ENCODE data around the gene ZBP1.
A peak's percentile ranks its signal among the peaks of the same experiment; 100 is the strongest.

The ZBP1 gene, protein sequence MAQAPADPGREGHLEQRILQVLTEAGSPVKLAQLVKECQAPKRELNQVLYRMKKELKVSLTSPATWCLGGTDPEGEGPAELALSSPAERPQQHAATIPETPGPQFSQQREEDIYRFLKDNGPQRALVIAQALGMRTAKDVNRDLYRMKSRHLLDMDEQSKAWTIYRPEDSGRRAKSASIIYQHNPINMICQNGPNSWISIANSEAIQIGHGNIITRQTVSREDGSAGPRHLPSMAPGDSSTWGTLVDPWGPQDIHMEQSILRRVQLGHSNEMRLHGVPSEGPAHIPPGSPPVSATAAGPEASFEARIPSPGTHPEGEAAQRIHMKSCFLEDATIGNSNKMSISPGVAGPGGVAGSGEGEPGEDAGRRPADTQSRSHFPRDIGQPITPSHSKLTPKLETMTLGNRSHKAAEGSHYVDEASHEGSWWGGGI

GRCh38 chr20:57620274-57620990 lies at the start of gene ZBP1:
ZBP1 (minus strand) TSS chr20:57620426; CDS start chr20:57620295, 131 bp downstream.
- peak; percentile 18 for FAIRE-seq

DNA sequence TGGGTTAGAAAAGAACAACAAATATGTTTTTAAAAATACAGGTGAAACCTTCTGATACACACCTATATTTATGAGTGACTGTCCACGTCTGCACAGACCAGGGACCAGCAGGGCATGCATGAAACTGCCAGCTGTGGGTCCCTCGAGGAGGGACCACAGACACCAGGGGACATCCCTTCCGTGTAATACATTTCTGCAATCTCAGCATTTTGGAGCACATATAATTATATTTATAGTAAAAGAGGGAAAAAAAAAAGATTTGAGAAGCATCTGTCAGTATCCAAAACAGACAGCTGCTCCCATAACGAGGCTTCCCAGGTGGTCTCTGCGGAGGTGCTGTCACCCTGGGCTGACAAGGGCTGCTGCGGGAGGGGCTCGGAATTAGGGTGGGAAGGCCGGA lies 49.4 kb upstream of the ZBP1 start:
- FAIRE-seq, result no peak

DNA sequence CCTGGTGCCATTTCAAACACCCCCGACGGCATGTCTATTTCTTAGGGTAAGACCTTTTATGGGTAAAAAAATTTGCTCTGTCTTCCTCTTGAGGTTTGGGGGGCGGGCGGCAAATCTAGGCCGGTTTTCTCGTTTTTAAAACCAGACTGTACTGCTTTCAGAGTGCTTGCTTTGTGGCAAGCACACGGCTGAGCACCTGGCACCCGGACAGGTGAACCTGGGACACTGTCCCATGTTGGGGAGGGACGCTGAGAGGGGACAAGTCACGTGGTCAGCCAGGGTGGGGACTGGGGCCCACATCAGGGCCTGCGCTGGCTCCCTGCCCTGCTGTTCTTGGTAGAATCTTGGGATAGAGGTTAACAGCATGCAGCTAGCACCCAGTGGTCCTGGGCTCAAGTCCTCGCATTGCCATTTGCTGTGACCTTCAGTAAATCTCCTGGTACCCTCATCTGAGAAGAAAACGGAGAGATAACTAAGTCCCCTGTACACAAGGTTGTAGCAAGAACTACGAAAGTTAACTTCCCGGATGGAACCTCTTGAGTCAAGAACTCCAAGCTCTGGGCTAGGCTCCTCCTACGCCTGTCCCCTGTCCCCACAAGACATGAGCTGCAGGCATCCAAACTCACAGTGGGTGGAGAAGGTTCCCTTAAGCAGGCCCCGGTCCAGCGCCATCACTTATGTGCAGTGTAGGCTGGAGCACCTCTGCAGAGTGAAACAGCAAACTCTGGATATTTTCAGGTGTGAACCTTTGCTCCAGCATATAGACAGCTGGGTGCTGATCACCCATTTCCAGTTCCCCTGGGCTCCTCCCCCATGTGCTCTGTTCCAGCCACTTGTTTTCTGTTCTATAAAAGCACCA lies 47.9 kb upstream of the ZBP1 start:
- no peak for FAIRE-seq

DNA sequence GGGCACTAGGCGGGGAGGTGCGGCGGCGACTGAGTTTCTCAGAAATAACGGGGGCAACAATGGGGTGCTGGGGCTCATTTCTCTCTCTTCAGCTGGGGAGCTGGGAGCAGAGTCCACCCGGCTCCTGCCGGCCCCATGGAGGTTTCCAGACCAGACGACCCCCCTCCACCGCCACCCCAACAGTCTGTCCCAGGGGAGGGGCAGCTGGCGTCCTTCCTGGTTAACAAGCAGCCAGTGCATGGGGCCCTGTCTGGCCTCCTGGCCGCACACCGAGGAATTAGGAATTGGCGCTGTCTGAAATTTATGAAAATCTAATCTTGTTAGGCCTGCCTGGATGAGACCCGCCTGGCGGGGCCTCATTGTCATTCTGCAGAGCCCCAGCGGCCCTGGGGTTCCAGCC lies 47.2 kb upstream of the ZBP1 start:
- FAIRE-seq, result no peak

GRCh38 chr20:57666834-57667157 lies 46.6 kb upstream of the ZBP1 start:
- no peak for FAIRE-seq

GRCh38 chr20:57666106-57666833 lies 46.0 kb upstream of the ZBP1 start:
- FAIRE-seq, result no peak

GRCh38 chr20:57665589-57665971 lies 45.4 kb upstream of the ZBP1 start:
- no peak for FAIRE-seq

DNA sequence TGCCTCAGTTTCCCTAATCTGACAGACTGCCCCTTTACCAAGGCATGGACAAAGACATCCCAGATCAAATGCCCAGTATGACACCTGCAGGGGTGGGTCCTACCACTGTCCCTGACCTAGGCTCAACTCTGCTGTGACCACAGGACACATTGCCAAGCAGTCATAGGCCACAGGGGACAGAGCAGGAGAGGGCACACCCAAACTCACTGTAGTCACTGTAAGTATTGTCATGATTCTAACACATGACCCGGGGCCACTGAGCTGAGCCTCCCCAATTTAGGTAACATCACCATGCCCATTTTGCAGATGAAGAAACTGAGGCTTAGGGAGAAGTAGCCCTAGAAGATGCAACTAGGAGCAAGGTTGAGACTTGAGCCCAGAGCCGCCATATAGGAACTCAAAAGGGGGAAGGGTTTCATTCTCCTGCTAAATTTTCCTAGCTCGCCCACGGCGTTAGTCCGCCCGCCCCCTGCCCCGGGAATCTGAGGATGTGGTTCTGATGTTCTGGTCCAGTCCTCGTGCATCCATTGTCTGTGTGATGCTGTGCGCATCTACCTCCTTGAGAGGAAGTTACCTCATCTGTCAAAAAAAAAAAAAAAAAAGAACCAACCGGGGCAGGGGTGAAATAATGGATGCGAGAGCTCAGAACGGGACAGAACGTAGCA lies 44.8 kb upstream of the ZBP1 start:
- no peak for FAIRE-seq

DNA sequence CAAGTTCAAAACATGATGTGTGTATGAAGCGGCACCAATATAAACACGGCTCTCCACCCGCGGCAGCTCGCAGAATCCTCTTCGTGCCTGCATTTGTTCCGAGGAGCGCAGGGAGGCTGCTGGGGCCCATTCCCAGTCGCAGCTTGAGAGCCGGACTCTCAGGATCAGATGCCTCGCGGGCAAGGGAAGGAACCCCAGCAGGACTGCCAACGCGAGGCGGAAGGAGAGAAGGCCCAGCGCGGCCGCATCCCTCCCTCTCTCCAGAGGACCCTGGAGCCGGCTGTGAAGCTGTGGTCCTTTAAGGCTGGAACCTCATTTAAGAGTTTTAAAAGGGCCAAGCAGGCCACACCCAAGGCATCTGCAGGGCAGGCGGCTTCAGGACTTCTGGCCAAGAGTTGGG lies 44.2 kb upstream of the ZBP1 start:
- no peak for FAIRE-seq

DNA sequence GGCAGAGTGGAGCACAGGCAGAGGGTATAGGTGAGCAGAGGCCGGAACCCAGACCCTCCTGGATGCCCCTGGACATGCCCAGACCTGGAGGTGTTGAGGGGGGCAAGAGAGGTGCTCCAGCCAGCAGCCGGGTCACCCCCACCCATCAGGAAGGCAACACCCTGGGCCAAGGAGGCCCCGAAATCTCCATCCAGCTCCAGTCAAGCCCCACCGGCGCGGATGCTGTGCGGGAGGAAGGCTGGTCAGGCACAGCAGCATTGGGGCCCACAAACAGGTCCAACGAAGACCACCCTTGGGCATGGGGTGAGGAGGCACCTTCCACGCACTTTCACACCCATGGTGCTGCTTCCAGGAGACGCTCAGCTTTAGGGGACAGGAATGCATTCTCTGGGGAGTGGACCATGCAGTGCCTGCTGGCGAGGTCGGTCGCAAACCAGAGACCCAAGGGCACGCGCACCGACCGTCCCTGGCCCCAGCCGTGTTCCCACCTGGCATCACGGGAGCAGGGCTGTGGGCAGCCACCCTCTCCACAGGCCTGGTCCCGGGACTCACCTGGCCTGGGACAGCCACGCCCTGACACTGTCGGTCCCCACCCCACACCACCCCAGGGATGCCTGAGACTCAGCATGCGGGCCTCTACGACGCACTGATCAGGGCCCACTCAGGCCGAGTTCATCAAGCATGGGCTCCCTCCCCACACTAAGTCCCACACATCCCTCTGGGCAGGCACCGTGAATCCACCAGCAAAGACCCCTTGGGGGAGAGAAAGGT lies 43.6 kb upstream of the ZBP1 start:
- no peak for FAIRE-seq

DNA sequence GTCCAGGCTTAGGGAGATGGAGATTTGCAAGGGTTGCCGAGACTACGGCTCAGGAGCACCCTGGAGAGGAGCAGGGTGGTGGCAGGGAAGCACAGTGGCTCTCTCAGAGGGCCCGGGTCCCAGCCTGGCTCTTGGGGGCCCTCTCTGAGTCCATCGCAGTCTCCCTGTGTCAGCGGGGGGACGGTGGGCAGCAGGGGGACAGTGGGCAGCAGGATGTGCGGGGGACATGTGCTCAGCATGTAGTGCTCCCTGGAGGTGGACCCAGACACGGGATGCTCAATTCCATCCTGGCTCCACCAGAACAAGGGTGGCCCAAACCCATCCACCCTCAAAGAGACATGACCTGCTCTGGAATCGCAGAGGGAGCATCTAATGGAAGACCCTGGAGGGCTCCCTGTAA lies 43.0 kb upstream of the ZBP1 start:
- no peak for FAIRE-seq

DNA sequence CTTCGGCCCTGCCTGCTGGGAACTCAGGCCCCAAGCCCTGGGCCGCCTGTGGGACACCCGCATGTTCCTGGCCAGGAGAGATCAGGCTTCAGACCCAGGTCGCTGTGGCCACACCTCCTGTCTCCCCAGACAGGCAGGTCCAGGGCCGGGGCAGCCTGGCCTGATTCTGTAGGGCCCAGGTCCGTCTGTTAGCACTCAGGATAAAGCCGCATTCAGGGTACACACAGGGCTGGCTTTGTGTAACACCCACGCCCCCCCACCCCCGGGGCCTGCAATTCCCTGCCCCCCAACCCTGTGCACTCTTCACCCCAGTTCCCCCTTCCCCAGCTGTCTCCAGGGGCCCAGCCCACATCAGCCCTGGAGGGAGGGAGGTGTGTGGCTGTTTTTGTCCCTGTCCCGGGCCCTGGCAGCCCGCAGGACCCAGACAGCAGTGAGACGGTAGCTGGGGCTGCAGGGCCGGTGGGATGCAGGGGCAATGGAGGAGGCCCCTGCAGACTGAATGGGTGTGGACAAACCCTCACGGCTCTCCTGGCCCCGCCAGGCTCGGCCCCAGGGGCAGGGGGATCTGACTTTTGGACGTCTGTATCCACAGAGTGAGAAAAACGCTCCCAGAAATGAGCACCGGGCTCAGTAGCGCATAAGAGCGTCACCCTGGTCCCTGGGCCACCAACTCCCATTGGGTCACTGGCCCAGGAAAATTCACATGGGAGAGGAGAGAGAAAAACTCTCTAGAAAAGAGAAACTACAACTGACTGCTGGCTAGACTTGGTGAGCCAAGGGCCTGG lies 42.4 kb upstream of the ZBP1 start:
- no peak for FAIRE-seq

GRCh38 chr20:57661746-57662455 lies 41.7 kb upstream of the ZBP1 start:
- no peak for FAIRE-seq

- FAIRE-seq, result no peak
Observed at GRCh38 chr20:57660922-57661745, 40.9 kb upstream of the ZBP1 start.

DNA sequence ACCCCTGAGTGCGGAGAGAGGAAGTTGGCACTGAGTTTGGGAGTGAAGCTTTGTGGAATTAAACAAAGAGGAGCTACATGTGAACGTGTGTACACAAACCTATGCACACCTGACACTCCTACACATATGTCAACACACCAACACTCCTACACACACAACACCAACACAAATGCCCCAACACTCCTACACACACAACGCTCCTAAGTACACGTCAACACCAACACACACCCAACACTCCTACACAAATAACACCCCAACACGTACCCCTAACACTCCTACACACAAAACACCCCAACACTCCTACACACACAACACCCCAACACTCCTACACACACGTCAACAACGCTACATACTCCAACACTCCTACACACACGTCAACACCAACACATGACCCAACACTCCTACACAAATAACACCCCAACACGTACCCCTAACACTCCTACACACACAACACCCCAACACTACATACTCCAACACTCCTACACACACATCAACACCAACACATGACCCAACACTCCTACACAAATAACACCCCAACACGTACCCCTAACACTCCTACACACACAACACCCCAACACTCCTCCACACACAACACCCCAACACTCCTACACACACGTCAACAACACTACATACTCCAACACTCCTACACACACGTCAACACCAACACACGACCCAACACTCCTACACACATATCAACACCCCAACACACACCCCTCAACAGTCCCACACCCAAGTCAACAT lies 40.1 kb upstream of the ZBP1 start:
- no peak for FAIRE-seq

- FAIRE-seq, result no peak
Observed at GRCh38 chr20:57659517-57660180, 39.4 kb upstream of the ZBP1 start.

- no peak for FAIRE-seq
Observed at GRCh38 chr20:57658833-57659516, 38.7 kb upstream of the ZBP1 start.
